HG03520 (cell line): Measurements from ENCODE around the gene EVA1A.

Experiments used
- ATAC-seq: cut with Tn5 transposase; IDR thresholded peaks from one replicate; pipeline ENCODE4 v1.9.1; 2021; ENCODE audit warnings: mild to moderate bottlenecking, moderate library complexity; ENCODE audit not compliant: unreplicated experiment

EVA1A gene

GRCh38 chr2:75592030-75592429 lies 31.3 kb upstream of the EVA1A start:
- no peak for ATAC-seq

GRCh38 chr2:75589391-75590105 lies 28.8 kb upstream of the EVA1A start:
- ATAC-seq: no peak

- no peak for ATAC-seq
These were observed 27.3 kb upstream of the EVA1A start for GRCh38 chr2:75587954-75588587.

GRCh38 chr2:75586971-75587370 lies 26.2 kb upstream of the EVA1A start:
- ATAC-seq: no peak

- ATAC-seq: no peak
These were observed 22.1 kb upstream of the EVA1A start for GRCh38 chr2:75582840-75583239.

GRCh38 chr2:75580606-75581005 lies 19.9 kb upstream of the EVA1A start:
- no peak for ATAC-seq

GRCh38 chr2:75580156-75580555 lies 19.4 kb upstream of the EVA1A start:
- ATAC-seq: no peak

- no peak for ATAC-seq
These were observed 18.4 kb upstream of the EVA1A start for GRCh38 chr2:75579186-75579585.

- no peak for ATAC-seq
These were observed 16.5 kb upstream of the EVA1A start for GRCh38 chr2:75577280-75577679.

- ATAC-seq: no peak
These were observed 13.4 kb upstream of the EVA1A start for GRCh38 chr2:75574106-75574505.

GRCh38 chr2:75573145-75573878 lies 12.6 kb upstream of the EVA1A start:
- ATAC-seq: no peak

GRCh38 chr2:75571730-75572430 lies 11.1 kb upstream of the EVA1A start:
- no peak for ATAC-seq

GRCh38 chr2:75570948-75571729 lies 10.4 kb upstream of the EVA1A start:
- ATAC-seq: no peak

GRCh38 chr2:75570024-75570947 lies 9.5 kb upstream of the EVA1A start:
- no peak for ATAC-seq

- ATAC-seq: no peak
These were observed 8.8 kb upstream of the EVA1A start for GRCh38 chr2:75569546-75569945.

GRCh38 chr2:75568174-75568573 lies 7.4 kb upstream of the EVA1A start:
- no peak for ATAC-seq

- no peak for ATAC-seq
These were observed 5.0 kb upstream of the EVA1A start for GRCh38 chr2:75565472-75566462.

- ATAC-seq: no peak
These were observed 4.1 kb upstream of the EVA1A start for GRCh38 chr2:75564713-75565359.
